BJ (cell line): ENCODE measurements around the gene NACC2. TPM values are rescaled to one million over a fixed set of nuclear protein-coding genes. Genes with fewer than 3 reads are reported as not detected.

Source experiments
- CTCF ChIA-PET: fragments of 350-600 bp; formaldehyde crosslinking; extraction: SDS; loops from one replicate; lab custom pipeline; 2021; ENCODE audit warnings: antibody characterized with exemption, inconsistent platforms; lab: Yijun Ruan, JAX
- POLR2A ChIA-PET: fragments of 300-600 bp; sonication (Branson Sonifier 250); formaldehyde crosslinking; extraction: SDS; loops from one replicate; lab custom pipeline; 2021; ENCODE audit warnings: antibody characterized with exemption; lab: Charles Lee
- DNase-seq: peaks from one replicate; pipeline ENCODE4 v3.0.0-alpha.2; 2011; ENCODE audit warnings: low read depth
- H3K27me3 ChIP-seq: 2 replicates; pipeline ENCODE4 v1.6.0; 2011; ENCODE audit warnings: low read length; ENCODE audit not compliant: control insufficient read depth, insufficient read depth
- H3K36me3 ChIP-seq: 2 replicates; pipeline ENCODE4 v1.5.1; 2011; ENCODE audit warnings: low read length; ENCODE audit not compliant: control insufficient read depth, insufficient read depth
- H3K4me3 ChIP-seq: 2 replicates; pipeline ENCODE4 v1.5.1; 2011; ENCODE audit warnings: low read depth, mild to moderate bottlenecking, control low read depth, low read length
- polyA plus RNA-seq: library from polyadenylated mRNA; depleted of rRNA; stranded (reverse); fragments of >200 nt; gene quantifications from 2 replicates; pipeline ENCODE4 v1.2.3, GENCODE V29; 2011
- TF ChIP-seq, protein P1 (sequence below): IDR thresholded peaks from 2 replicates; pipeline ENCODE4 v1.5.1; 2011; ENCODE audit warnings: low read depth, mild to moderate bottlenecking, control low read depth, inconsistent platforms, low read length, moderate library complexity; ENCODE audit not compliant: insufficient read depth

Gene NACC2
- polyA plus RNA-seq, 1 experiment = 19.2 TPM

- TF ChIP-seq, protein P1, sequence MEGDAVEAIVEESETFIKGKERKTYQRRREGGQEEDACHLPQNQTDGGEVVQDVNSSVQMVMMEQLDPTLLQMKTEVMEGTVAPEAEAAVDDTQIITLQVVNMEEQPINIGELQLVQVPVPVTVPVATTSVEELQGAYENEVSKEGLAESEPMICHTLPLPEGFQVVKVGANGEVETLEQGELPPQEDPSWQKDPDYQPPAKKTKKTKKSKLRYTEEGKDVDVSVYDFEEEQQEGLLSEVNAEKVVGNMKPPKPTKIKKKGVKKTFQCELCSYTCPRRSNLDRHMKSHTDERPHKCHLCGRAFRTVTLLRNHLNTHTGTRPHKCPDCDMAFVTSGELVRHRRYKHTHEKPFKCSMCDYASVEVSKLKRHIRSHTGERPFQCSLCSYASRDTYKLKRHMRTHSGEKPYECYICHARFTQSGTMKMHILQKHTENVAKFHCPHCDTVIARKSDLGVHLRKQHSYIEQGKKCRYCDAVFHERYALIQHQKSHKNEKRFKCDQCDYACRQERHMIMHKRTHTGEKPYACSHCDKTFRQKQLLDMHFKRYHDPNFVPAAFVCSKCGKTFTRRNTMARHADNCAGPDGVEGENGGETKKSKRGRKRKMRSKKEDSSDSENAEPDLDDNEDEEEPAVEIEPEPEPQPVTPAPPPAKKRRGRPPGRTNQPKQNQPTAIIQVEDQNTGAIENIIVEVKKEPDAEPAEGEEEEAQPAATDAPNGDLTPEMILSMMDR = no peak
Observed at GRCh38 chr9:136020206-136020605, 74.9 kb downstream of the NACC2 start.

DNA sequence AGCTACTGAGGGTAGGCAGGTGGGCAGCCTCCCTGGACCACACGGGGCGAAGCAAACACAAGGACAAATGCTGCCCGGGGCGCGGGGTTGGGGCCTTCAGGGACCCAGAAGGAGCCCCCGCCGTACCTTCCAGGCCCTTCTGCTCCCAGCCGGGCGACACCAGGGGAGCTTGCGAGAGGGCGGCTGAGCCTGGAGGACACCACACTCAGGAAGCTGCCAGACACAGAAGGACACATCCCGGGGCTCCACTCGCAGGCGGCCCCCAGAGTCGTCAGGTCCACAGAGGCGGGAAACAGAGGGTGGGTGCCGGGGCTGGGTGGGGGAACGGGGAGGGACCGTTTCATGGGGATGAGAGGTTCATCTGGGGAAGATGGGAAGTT, 75.4 kb downstream of the NACC2 start:
- TF ChIP-seq, protein P1 = no peak
- H3K4me3 ChIP-seq = no peak overlapping the region
- ChIA-PET CTCF (no interaction called here), POLR2A (no interaction called here)
- H3K27me3 ChIP-seq = no peaks in the 10 kb centered on the region
- peaks cover 7% of the 10 kb centered on the region; the same call in 1 of the 2 replicates for H3K36me3 ChIP-seq
- DNase-seq = no peak

More at GRCh38 chr9:136020206-136020605, 74.9 kb downstream of the NACC2 start:
- CTCF ChIA-PET = no interaction called here
- H3K36me3 ChIP-seq = peaks cover 5% of the 10 kb centered on the region; the same call in 1 of the 2 replicates
- POLR2A ChIA-PET = no interaction called here
- no peak overlapping the region for H3K4me3 ChIP-seq
- no peaks in the 10 kb centered on the region for H3K27me3 ChIP-seq
- DNase-seq = no peak

DNA sequence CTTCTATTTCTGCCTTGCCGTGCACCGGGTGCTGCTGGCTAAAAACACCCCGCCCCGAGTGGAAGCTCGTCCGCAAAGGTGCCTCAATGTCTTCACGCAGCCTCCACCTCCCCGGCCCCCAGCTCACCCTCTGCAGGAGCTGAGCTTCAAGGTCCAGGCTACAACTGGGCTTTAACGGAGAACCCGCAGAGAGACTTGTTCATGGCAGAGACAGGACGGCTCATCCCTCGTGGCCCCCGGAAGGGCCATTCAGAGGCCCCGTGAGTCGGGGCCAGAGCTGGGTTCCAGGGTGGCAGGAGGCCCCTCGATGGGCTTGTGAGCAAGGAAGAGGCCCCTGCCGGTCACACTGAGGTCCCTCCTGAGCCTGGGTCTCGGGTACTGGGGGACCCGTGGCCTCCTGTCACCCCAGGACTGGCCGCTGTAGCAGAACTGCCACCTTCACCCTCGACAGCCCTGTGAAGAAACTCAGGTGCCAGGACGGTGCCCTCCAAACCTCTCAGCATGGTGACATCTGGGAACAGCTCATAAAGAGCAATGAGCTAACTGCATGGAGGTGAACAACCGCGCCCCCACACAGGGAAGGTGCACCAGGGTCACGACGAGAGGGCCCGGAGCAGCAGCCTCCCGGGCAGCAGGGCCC, 75.9 kb downstream of the NACC2 start:
- CTCF ChIA-PET = no interaction called here
- H3K4me3 ChIP-seq = no peak overlapping the region
- POLR2A ChIA-PET = no interaction called here
- H3K36me3 ChIP-seq = peaks cover 9% of the 10 kb centered on the region; the same call in 1 of the 2 replicates
- no peak for DNase-seq
- H3K27me3 ChIP-seq = no peaks in the 10 kb centered on the region
- TF ChIP-seq, protein P1 = no peak

- no peaks in the 10 kb centered on the region for H3K27me3 ChIP-seq
- no peak overlapping the region for H3K4me3 ChIP-seq
- DNase-seq = no peak
- CTCF ChIA-PET = no interaction called here
- POLR2A ChIA-PET = no interaction called here
- H3K36me3 ChIP-seq = peaks cover 11% of the 10 kb centered on the region
- TF ChIP-seq, protein P1 = no peak
Observed at GRCh38 chr9:136018257-136019031, 76.6 kb downstream of the NACC2 start.

DNA sequence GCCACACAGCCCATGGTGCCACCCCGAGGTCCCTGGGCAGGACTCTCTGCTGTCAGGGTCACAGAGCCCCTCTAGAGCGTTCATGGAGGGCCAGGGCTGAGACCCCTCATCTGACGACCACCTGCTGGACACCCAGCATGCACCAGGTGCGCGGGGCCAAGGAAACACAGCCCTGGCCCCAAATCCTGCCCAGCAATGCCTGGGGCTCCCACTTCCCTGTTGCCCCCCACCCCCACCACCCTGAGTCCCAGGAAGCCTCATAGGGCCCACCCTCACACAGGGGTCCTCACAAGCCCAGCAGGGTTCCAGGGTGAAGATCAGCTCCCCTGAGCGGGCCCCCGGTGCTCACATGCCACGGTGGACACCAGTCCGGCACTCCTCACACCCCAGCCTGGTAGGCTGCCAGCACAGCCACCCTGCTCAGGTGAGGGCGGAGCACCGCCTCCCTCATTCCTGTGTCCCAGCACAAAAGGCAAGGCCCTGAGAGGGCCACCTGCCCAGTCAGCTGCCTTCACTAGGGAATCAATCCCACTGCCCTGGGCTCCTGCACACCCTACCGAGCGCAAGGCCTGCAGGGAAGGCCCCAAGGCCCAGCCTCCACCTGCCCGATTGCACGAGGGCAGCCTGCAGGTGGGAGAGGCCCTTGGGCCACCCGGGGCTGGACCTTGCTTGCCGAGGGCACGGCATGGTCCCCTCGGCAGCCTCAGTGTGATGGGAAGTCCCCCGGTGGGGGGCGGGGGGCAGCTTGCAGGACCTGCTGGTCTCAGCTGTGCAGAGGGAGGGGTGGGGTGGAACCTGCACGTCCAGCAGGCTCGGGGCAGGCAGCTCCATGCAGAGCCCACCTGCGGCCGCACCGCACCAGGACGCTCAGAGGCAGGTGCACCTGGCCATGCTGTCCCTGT, 77.5 kb downstream of the NACC2 start:
- H3K4me3 ChIP-seq = no peak overlapping the region
- CTCF ChIA-PET = no interaction called here
- peaks cover 13% of the 10 kb centered on the region for H3K36me3 ChIP-seq
- TF ChIP-seq, protein P1 = no peak
- no peaks in the 10 kb centered on the region for H3K27me3 ChIP-seq
- POLR2A ChIA-PET = no interaction called here
- DNase-seq = no peak
